Measurements from ENCODE around the gene CRIM1.

- TF ChIP-seq CTCF (IDR thresholded peaks at IDR 0.05 in 8 of 11, conservative IDR thresholded peaks at IDR 0.05 in 3 of 11), result no peak
- TF ChIP-seq POLR2AphosphoS5 (IDR thresholded peaks at IDR 0.05), result no peak
Measured at GRCh38 chr2:36547906-36548305, 192.3 kb downstream of the CRIM1 start.

Measured in spleen (tissue), 7 donors.